WTC11 (cell line): ENCODE measurements around the gene ZNF581. TPM values are rescaled to one million over a fixed set of nuclear protein-coding genes. Genes with fewer than 3 reads are reported as not detected.

ENCODE experiments used
- total RNA-seq: library from RNA; stranded (reverse); gene quantifications from 3 replicates; pipeline ENCODE4 v1.2.3, GENCODE V29; 2021

ZNF581 gene
- total RNA-seq, 1 experiment from 2014 or later: 100 TPM

Other genes with a start within 250 kb of the ZNF581 start
- 442 to 516 TPM (median 467 TPM) in 3 replicates for gene UBE2S, start 235.9 kb upstream of the ZNF581 start, total RNA-seq
- 0.79 to 0.94 TPM (median 0.87 TPM) in 3 replicates for gene SHISA7, start 200.3 kb upstream of the ZNF581 start, total RNA-seq
- gene ISOC2, start 182.0 kb upstream of the ZNF581 start, total RNA-seq: 96.3 to 96.6 TPM (median 96.4 TPM) in 3 replicates
- gene C19orf85, start 178.9 kb upstream of the ZNF581 start, total RNA-seq: 2.1 to 2.5 TPM (median 2.2 TPM) in 3 replicates
- 14.0 to 23.6 TPM (median 17.8 TPM) in 3 replicates for gene ZNF628, start 167.0 kb upstream of the ZNF581 start, total RNA-seq
- 71.9 to 87.7 TPM (median 74.8 TPM) in 3 replicates for gene NAT14, start 158.5 kb upstream of the ZNF581 start, total RNA-seq
- 1.8 to 2.9 TPM (median 2.5 TPM) in 3 replicates for gene SSC5D, start 155.2 kb upstream of the ZNF581 start, total RNA-seq
- 5.2 to 6.4 TPM (median 5.8 TPM) in 3 replicates for gene SBK2, start 106.5 kb upstream of the ZNF581 start, total RNA-seq
- gene SBK3, start 98.1 kb upstream of the ZNF581 start, total RNA-seq: 0.90 to 1.3 TPM (median 1.1 TPM) in 3 replicates
- gene ZNF579, start 62.8 kb upstream of the ZNF581 start, total RNA-seq: 29.7 to 30.4 TPM (median 30.0 TPM) in 3 replicates
- gene FIZ1, start 44.1 kb upstream of the ZNF581 start, total RNA-seq: 20.1 to 22.7 TPM (median 20.6 TPM) in 3 replicates
- gene ZNF524, start 43.4 kb upstream of the ZNF581 start, total RNA-seq: 5.5 to 6.3 TPM (median 5.5 TPM) in 3 replicates
- 18.5 to 21.7 TPM (median 19.0 TPM) in 3 replicates for gene ZNF865, start 38.0 kb upstream of the ZNF581 start, total RNA-seq
- gene ZNF784, start 19.1 kb upstream of the ZNF581 start, total RNA-seq: 9.9 to 12.1 TPM (median 11.4 TPM) in 3 replicates
- gene ZNF580, start 2.6 kb upstream of the ZNF581 start, total RNA-seq: 31.3 to 33.5 TPM (median 32.0 TPM) in 3 replicates
- 21.1 to 24.8 TPM (median 24.8 TPM) in 3 replicates for gene CCDC106, start 4.6 kb downstream of the ZNF581 start, total RNA-seq
- 249 to 302 TPM (median 249 TPM) in 3 replicates for gene U2AF2, start 11.4 kb downstream of the ZNF581 start, total RNA-seq
- 227 to 234 TPM (median 227 TPM) in 3 replicates for gene EPN1, start 31.6 kb downstream of the ZNF581 start, total RNA-seq
- gene NLRP9, start 94.8 kb downstream of the ZNF581 start, total RNA-seq: not detected in 3 replicates
- not detected in 3 replicates for gene RFPL4A, start 115.4 kb downstream of the ZNF581 start, total RNA-seq
- not detected in 3 replicates for gene RFPL4AL1, start 125.5 kb downstream of the ZNF581 start, total RNA-seq
- gene NLRP11, start 188.3 kb downstream of the ZNF581 start, total RNA-seq: not detected in 3 replicates
- gene NLRP4, start 192.9 kb downstream of the ZNF581 start, total RNA-seq: not detected in 3 replicates